ENCODE data around the gene CENPE.
A peak's percentile ranks its signal among the peaks of the same experiment; 100 is the strongest.

The CENPE gene

GRCh38 chr4:103104886-103105285 is 93.3 kb downstream of the CENPE start:
- DNase-seq (ENCODE audit: low read depth) = no peak
- TF ChIP-seq CTCF (IDR thresholded peaks at IDR 0.05; ENCODE audit: low read depth, low read length) (no peak), MYC (IDR thresholded peaks at IDR 0.05; ENCODE audit: low read depth, low read length) (no peak), POLR2A (IDR thresholded peaks at IDR 0.05; ENCODE audit: extremely low read depth, insufficient read length) (no peak)
- TF ChIP-seq, protein P1, sequence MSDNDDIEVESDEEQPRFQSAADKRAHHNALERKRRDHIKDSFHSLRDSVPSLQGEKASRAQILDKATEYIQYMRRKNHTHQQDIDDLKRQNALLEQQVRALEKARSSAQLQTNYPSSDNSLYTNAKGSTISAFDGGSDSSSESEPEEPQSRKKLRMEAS (IDR thresholded peaks at IDR 0.05; ENCODE audit: low read depth, low read length) = no peak
- no peak overlapping the region for H3K4me3 ChIP-seq (ENCODE audit: low read depth, low read length)

DNA sequence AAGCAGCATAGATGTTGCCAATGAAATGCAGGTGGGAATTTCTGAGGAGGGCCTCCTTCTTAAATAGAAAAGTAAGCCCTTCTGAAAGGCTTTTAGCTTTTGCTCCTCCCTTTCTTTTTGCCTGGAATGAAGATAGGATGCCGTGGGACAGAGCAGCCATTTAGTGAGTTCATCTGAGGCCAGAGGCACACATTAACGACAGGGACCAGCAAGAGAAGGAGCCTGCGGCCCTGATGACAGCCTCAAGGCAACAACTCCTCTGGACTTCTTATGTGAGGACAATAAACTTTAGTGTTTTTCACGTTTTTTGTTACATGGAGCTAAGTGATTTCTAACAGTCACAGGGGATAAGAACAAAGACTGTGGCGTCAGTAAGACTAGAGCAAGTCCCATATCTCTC is 97.5 kb downstream of the CENPE start:
- H3K4me3 ChIP-seq (ENCODE audit: low read depth, low read length) = no peak overlapping the region
- DNase-seq (ENCODE audit: low read depth) = no peak
- TF ChIP-seq POLR2A (IDR thresholded peaks at IDR 0.05; ENCODE audit: extremely low read depth, insufficient read length) (no peak), CTCF (IDR thresholded peaks at IDR 0.05; ENCODE audit: low read depth, low read length) (no peak)

GRCh38 chr4:103099691-103100392 is 98.3 kb downstream of the CENPE start, which contains the start of gene BDH2:
Gene BDH2, minus strand, starts transcription at chr4:103099834. Its CDS starts 3,580 bp downstream, at chr4:103096254.
- TF ChIP-seq CTCF (IDR thresholded peaks at IDR 0.05; ENCODE audit: low read depth, low read length) = peak; percentile 48
- no peak for TF ChIP-seq POLR2A (IDR thresholded peaks at IDR 0.05; ENCODE audit: extremely low read depth, insufficient read length)
- TF ChIP-seq, protein P1 (IDR thresholded peaks at IDR 0.05; ENCODE audit: low read depth, low read length) = no peak
- peak within 1 kb of the TSS; percentile 66 for H3K4me3 ChIP-seq (ENCODE audit: low read depth, low read length)
- peak; percentile 89 for DNase-seq (ENCODE audit: low read depth)

- no peak for DNase-seq (ENCODE audit: low read depth)
- peak overlapping the region; percentile 66 for H3K4me3 ChIP-seq (ENCODE audit: low read depth, low read length)
- TF ChIP-seq, protein P1 (IDR thresholded peaks at IDR 0.05; ENCODE audit: low read depth, low read length) = no peak
- no peak for TF ChIP-seq CTCF (IDR thresholded peaks at IDR 0.05; ENCODE audit: low read depth, low read length)
- no peak for TF ChIP-seq MYC (IDR thresholded peaks at IDR 0.05; ENCODE audit: low read depth, low read length)
- TF ChIP-seq POLR2A (IDR thresholded peaks at IDR 0.05; ENCODE audit: extremely low read depth, insufficient read length) = no peak
Measured at GRCh38 chr4:103098756-103099440, 99.2 kb downstream of the CENPE start.

GRCh38 chr4:103098341-103098740 is 99.8 kb downstream of the CENPE start:
- TF ChIP-seq POLR2A (IDR thresholded peaks at IDR 0.05; ENCODE audit: extremely low read depth, insufficient read length) (no peak), CTCF (IDR thresholded peaks at IDR 0.05; ENCODE audit: low read depth, low read length) (no peak), MYC (IDR thresholded peaks at IDR 0.05; ENCODE audit: low read depth, low read length) (no peak)
- TF ChIP-seq, protein P1 (IDR thresholded peaks at IDR 0.05; ENCODE audit: low read depth, low read length) = no peak
- no peak for DNase-seq (ENCODE audit: low read depth)
- H3K4me3 ChIP-seq (ENCODE audit: low read depth, low read length) = no peak overlapping the region

Measured in NB4 (cell line).